HepG2 (cell line): ENCODE results near the gene POC1B.

Experiments
- FOXO4 ChIP-seq: sonication (generic); formaldehyde crosslinking; conservative IDR thresholded peaks from 2 replicates; pipeline ENCODE4 v1.8.1; 2023; ENCODE audit warnings: missing genetic modification reagents
- GATA4 ChIP-seq: sonication (generic); IDR thresholded peaks from 2 replicates; pipeline ENCODE4 v1.6.1; 2016; ENCODE audit warnings: antibody characterized with exemption, low read depth, borderline replicate concordance
- HCFC1 ChIP-seq: fragments of 150-350 bp; IDR thresholded peaks from 2 replicates; pipeline ENCODE4 v1.6.1; 2014; ENCODE audit warnings: low read depth, low read length
- HIVEP1 ChIP-seq: sonication (generic); formaldehyde crosslinking; IDR thresholded peaks from 2 replicates; pipeline ENCODE4 v1.4.0; 2020; ENCODE audit warnings: mild to moderate bottlenecking, missing genetic modification reagents
- IKZF1 ChIP-seq: fragments of 450-650 bp; IDR thresholded peaks from 2 replicates; pipeline ENCODE4 v1.7.1; 2016
- LBX2 ChIP-seq: sonication (generic); formaldehyde crosslinking; IDR thresholded peaks from 2 replicates; pipeline ENCODE4 v1.5.0; 2020; ENCODE audit warnings: missing genetic modification reagents, mild to moderate bottlenecking, borderline replicate concordance
- NFKB2 ChIP-seq: sonication (generic); formaldehyde crosslinking; IDR thresholded peaks from 2 replicates; pipeline ENCODE4 v1.4.0; 2020; ENCODE audit warnings: missing genetic modification reagents, borderline replicate concordance
- NR2C2 ChIP-seq: sonication (generic); formaldehyde crosslinking; IDR thresholded peaks from 2 replicates; pipeline ENCODE4 v1.4.0; 2020; ENCODE audit warnings: missing genetic modification reagents, mild to moderate bottlenecking, moderate library complexity, borderline replicate concordance
- POLR2AphosphoS5 ChIP-seq: IDR thresholded peaks from 2 replicates; pipeline ENCODE4 v1.6.1; 2012; ENCODE audit warnings: low read depth, low read length
- SUZ12 ChIP-seq: fragments of 150-350 bp; IDR thresholded peaks from 2 replicates; pipeline ENCODE4 v1.6.1; 2014; ENCODE audit warnings: low read depth, low read length
- TRIM24 ChIP-seq: sonication (generic); formaldehyde crosslinking; IDR thresholded peaks from 2 replicates; pipeline ENCODE4 v1.8.0; 2022; ENCODE audit warnings: mild to moderate bottlenecking, missing genetic modification reagents
- ZNF546 ChIP-seq: sonication (generic); formaldehyde crosslinking; conservative IDR thresholded peaks from 2 replicates; pipeline ENCODE4 v1.8.1; 2023; ENCODE audit warnings: mild to moderate bottlenecking, missing genetic modification reagents
- ZNF597 ChIP-seq: sonication (generic); formaldehyde crosslinking; IDR thresholded peaks from 2 replicates; pipeline ENCODE4 v1.5.0; 2020; ENCODE audit warnings: missing genetic modification reagents
- ZNF891 ChIP-seq: sonication (generic); formaldehyde crosslinking; IDR thresholded peaks from 2 replicates; pipeline ENCODE4 v1.5.0; 2020; ENCODE audit warnings: mild to moderate bottlenecking, missing genetic modification reagents

GRCh38 chr12:89437231-89437630 is 88.6 kb downstream of the POC1B start:
- no peak for TF ChIP-seq TRIM24
- TF ChIP-seq GATA4: no peak
- TF ChIP-seq HIVEP1 (CRISPR knock-in tag): no peak
- TF ChIP-seq ZNF546: no peak
- no peak for TF ChIP-seq LBX2 (CRISPR knock-in tag)
- TF ChIP-seq IKZF1: no peak
- no peak for TF ChIP-seq NFKB2
- TF ChIP-seq POLR2AphosphoS5: no peak
- TF ChIP-seq FOXO4 (CRISPR knock-in tag): no peak
- no peak for TF ChIP-seq ZNF597 (CRISPR knock-in tag)
- TF ChIP-seq SUZ12: no peak
- no peak for TF ChIP-seq HCFC1
- no peak for TF ChIP-seq NR2C2 (CRISPR knock-in tag)
- no peak for TF ChIP-seq ZNF891 (CRISPR knock-in tag)
